Keratinocyte (primary cell): ENCODE data around the gene NDUFS1.

Experiments
- EZH2 ChIP-seq: IDR thresholded peaks from one replicate; pipeline ENCODE4 v1.6.1; 2012; ENCODE audit warnings: inconsistent platforms, mild to moderate bottlenecking, low read length, moderate library complexity
- TF ChIP-seq, protein P1 (sequence below), 3 experiments: IDR thresholded peaks in 1 of 3; conservative IDR thresholded peaks in 1 of 3; optimal IDR thresholded peaks in 1 of 3; 2 replicates in 2 of 3; 3 replicates in 1 of 3; pipeline versions ENCODE3 to v1.5.1; 2011; ENCODE audit warnings: low read length in 3 of 3, mild to moderate bottlenecking in 3 of 3, moderate library complexity in 2 of 3, control low read depth in 1 of 3, inconsistent platforms in 1 of 3; ENCODE audit not compliant: insufficient read depth in 2 of 3; ENCODE audit errors: extremely low read depth in 1 of 3

DNA sequence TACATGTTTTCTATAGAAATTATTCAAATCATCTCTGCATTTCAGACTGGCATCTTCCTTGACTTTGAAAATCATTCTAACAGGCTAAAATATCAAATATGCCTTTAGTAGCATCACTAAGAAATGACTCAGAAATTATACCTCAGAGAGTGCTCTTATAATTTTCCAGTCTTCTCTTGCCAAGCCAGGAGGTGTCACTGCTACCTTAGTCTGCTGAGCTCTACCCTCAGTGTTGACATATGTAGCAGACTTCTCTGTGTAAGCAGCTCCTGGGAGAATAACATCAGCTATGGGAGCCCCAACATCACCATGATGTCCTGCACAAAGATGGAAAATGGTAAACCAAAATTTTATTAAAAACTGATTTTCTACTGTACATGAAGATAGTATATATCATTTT is 31.6 kb downstream of the NDUFS1 start:
- TF ChIP-seq, protein P1, sequence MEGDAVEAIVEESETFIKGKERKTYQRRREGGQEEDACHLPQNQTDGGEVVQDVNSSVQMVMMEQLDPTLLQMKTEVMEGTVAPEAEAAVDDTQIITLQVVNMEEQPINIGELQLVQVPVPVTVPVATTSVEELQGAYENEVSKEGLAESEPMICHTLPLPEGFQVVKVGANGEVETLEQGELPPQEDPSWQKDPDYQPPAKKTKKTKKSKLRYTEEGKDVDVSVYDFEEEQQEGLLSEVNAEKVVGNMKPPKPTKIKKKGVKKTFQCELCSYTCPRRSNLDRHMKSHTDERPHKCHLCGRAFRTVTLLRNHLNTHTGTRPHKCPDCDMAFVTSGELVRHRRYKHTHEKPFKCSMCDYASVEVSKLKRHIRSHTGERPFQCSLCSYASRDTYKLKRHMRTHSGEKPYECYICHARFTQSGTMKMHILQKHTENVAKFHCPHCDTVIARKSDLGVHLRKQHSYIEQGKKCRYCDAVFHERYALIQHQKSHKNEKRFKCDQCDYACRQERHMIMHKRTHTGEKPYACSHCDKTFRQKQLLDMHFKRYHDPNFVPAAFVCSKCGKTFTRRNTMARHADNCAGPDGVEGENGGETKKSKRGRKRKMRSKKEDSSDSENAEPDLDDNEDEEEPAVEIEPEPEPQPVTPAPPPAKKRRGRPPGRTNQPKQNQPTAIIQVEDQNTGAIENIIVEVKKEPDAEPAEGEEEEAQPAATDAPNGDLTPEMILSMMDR (optimal IDR thresholded peaks at IDR 0.05 in 1 of 3, IDR thresholded peaks at IDR 0.05 in 1 of 3, conservative IDR thresholded peaks at IDR 0.05 in 1 of 3; ENCODE audit: extremely low read depth in 1 of 3, insufficient read depth in 2 of 3, low read length in 3 of 3), result peak in 1 of 3 experiments; percentile 6
- no peak for TF ChIP-seq EZH2
